Upper lobe of left lung (tissue), 4 donors: ENCODE measurements around the gene SETD4.

ENCODE experiments used
- CTCF ChIP-seq, 6 experiments: fragments of 450-650 bp in 4 of 6; fragments of 200-600 bp in 2 of 6; sonication (generic) in 2 of 6; IDR thresholded peaks; one replicate each; pipeline ENCODE4 v1.5.1; 2016 to 2019; ENCODE audit warnings: antibody characterized with exemption in 6 of 6
- EP300 ChIP-seq, 4 donors: sonication (generic); formaldehyde crosslinking; IDR thresholded peaks; one replicate each; pipeline ENCODE4 v1.5.1; 2017; ENCODE audit warnings: antibody characterized with exemption in 4 of 4, control low read depth in 2 of 4
- POLR2A ChIP-seq, 4 donors: fragments of 450-650 bp; IDR thresholded peaks; one replicate each; pipeline ENCODE4 v1.5.1; 2016 to 2017; ENCODE audit warnings: antibody characterized with exemption in 4 of 4, mild to moderate bottlenecking in 2 of 4
- POLR2AphosphoS5 ChIP-seq, 2 donors: sonication (generic); formaldehyde crosslinking; IDR thresholded peaks; one replicate each; pipeline ENCODE4 v1.5.1; 2017; ENCODE audit warnings: antibody characterized with exemption in 2 of 2

- TF ChIP-seq CTCF (IDR thresholded peaks at IDR 0.05) (no peak), POLR2A (IDR thresholded peaks at IDR 0.05) (no peak), POLR2AphosphoS5 (IDR thresholded peaks at IDR 0.05) (no peak), EP300 (IDR thresholded peaks at IDR 0.05) (no peak)
These were observed 14.8 kb upstream of the SETD4 start for GRCh38 chr21:36075171-36075570.
